Right lobe of liver (tissue), 4 donors: ENCODE results near the gene MAGI1.

ENCODE experiments used
- CTCF ChIP-seq, 4 donors: fragments of 200-600 bp in 3 of 4; fragments of 450-650 bp in 1 of 4; IDR thresholded peaks; one replicate each; pipeline versions ENCODE4 v1.5.1 to v1.8.0; 2016 to 2022; ENCODE audit warnings: antibody characterized with exemption in 4 of 4, mild to moderate bottlenecking in 2 of 4
- POLR2A ChIP-seq: fragments of 450-650 bp; IDR thresholded peaks from one replicate; pipeline ENCODE4 v1.6.1; 2017; ENCODE audit warnings: antibody characterized with exemption, mild to moderate bottlenecking
- donor health status: DM: no; HTN: no; CAD: no.
- donor health status: DM: no; HTN: no; CAD: no.
- donor health status: DM: no; HTN: yes; CAD: no.

- TF ChIP-seq POLR2A: no peak
- TF ChIP-seq CTCF (IDR thresholded peaks at IDR 0.05): no peak
Measured at GRCh38 chr3:65776494-65776893, 262.2 kb downstream of the MAGI1 start.
